WI38 (cell line): ENCODE data around the gene KCNJ5.

Source experiments
- H3K4me3 ChIP-seq: 2 replicates; pipeline ENCODE4 v1.5.1; 2011; ENCODE audit warnings: low read depth, mild to moderate bottlenecking, control low read depth, low read length
- TF ChIP-seq, protein P1 (sequence below): IDR thresholded peaks from 2 replicates; pipeline ENCODE4 v1.5.1; 2012; ENCODE audit warnings: low read depth, mild to moderate bottlenecking, control low read depth, low read length

KCNJ5 gene

DNA sequence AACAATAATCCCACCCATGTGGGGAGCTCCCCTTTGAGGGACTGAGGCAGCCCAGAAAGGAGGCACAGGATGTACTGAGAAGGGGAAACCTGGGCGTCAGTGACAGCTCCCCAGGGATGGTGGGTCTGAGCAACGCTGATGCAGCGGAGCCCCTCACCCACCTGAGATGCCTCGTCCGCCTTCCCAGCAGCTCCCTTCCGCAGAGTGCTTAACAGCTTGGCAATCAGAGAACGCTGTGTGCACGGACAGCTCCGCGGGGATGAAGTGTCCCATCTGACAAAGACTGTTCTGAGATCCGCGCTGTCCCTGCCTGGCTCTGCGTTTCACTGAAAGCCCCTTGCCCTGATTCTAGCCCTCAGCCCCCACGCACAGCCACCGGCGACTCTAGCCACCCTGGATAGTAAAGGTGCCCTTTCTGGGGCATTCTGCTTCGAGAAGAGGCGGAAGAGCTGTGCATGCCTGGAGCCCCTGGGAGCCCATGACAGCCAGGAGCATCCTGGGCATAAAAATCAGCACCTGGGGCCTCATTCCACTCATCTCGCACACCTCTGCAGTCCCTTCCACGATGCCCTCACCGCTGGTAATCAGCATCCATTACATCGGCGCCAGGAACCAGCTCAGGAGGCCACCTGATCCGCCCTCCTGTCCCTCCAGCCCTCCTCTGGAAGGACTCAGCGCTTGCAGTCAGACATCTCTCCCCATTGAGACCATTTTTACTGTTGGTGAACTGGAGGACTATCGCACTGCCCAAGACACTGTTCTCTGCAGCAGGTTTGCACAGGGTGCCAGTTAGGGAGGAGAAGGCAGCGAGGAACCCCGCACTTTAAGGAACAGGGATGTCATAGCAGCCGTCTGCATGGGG is 10.7 kb downstream of the KCNJ5 start:
- TF ChIP-seq, protein P1, sequence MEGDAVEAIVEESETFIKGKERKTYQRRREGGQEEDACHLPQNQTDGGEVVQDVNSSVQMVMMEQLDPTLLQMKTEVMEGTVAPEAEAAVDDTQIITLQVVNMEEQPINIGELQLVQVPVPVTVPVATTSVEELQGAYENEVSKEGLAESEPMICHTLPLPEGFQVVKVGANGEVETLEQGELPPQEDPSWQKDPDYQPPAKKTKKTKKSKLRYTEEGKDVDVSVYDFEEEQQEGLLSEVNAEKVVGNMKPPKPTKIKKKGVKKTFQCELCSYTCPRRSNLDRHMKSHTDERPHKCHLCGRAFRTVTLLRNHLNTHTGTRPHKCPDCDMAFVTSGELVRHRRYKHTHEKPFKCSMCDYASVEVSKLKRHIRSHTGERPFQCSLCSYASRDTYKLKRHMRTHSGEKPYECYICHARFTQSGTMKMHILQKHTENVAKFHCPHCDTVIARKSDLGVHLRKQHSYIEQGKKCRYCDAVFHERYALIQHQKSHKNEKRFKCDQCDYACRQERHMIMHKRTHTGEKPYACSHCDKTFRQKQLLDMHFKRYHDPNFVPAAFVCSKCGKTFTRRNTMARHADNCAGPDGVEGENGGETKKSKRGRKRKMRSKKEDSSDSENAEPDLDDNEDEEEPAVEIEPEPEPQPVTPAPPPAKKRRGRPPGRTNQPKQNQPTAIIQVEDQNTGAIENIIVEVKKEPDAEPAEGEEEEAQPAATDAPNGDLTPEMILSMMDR: no peak
- no peak overlapping the region for H3K4me3 ChIP-seq

DNA sequence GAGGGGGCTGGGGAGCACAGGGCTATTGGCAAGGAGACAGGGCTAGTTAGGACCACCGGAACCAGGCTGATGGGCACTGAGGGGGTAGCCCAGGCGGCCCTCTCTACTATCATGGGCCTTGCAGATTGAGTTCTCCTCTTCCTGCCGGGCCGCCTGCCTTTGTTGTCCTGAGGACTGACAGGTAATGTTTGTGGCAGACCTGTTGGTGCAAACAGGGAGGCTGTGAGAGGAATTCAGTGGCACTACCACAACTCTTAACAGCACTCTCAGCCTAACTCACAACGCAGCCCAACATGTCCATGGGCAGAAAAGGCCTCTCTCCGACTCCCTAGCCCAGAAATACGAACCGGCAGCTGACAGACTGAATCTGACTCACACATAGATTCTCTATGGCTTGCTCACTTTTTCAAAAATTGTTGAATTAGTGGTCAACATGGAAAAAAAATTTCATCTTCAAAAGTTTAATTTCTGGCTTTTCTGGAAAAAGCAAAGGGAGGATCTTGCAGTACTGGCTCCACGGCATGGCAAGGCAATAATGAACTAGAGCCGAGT is 11.4 kb downstream of the KCNJ5 start:
- TF ChIP-seq, protein P1: no peak
- no peak overlapping the region for H3K4me3 ChIP-seq

DNA sequence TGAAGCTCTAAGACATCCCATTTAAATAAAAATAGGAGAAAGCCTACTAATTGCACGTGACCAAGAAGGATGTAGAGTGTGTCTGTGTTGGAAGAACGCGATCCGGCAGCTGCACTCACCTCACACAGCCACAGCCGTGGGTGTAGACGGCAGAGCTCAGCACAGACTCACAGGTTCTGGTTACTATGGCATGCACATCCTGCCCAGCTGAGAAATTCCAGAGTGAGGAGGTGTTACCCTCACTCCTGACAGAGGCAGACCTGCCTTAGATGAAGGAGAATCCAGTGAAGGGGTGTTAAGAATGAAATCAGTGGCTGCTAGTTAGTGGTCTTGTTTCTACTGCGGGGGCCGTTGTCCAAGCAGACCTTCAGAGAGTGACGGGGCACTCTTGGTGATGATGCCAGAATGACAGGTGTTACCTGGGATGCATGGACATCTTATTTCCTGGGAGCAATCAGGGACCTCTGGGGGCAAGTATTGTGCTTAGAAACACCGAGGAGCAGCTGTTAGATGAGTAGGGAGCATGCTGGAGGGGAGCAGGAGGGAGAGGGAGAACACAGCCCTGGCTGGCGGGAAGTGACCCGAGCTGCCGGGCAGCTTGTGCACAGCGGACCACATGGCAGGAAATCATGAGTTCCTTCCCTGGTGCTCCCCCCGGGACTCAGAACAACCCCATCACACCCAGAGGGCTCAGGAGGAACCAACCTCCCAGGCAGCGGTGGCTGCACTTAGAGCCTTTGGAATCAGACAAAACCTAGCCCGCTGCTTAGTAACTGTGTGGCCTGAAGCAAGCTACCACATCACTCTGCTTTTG is 12.3 kb downstream of the KCNJ5 start:
- TF ChIP-seq, protein P1: no peak

DNA sequence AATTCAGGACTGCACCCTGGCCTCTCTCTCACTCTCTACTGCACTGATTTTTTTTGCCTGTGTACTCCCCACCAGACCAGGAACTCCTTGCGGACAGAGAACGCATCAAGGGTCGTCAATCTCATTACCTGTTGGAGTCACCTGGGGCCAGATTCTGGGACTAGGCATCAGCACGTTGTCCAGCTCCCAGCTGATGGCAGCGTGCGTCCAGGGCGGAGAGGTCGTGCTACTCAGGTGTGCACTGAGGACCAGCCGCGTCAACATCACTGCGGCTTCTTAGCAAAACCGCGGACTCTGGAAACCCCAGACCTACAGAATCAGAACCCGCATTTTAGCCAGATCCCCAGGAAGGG is 13.1 kb downstream of the KCNJ5 start:
- TF ChIP-seq, protein P1: no peak
- no peak overlapping the region for H3K4me3 ChIP-seq

More for the DNA sequence above, 12.3 kb downstream of the KCNJ5 start:
- no peak overlapping the region for H3K4me3 ChIP-seq

DNA sequence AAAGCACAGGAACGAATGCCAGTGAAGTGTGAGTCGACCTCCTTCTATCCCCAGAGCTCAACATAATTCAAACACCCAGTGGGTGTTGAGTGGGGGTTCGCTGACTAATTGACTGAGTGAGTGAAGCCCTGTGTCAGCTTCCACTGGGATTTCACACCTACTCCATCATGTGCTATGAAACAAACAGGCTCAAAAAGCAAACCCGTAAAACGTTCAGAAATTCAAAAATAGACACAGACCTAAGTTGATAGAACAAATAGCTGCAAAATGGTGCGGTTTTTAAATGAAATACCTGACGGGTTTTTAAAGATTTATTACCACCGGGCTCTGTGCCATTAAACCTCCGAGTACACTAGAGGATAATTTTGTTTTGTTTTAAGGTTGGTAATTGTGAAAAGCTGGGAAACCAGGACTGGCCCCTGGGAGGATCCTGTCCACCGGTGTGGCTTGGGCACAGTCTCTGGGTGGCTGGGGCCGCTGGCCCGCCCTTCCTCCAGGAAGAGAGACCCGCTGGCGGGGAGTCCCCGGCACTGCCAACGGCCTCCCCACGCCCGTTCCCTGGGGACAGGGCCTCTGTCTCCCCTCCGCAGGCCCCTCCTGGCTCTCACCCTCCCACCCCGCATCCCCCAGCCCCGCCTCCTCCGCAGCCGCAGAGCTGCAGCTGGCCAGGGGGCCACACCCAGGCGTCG is 13.6 kb downstream of the KCNJ5 start:
- H3K4me3 ChIP-seq: peak overlapping the region; percentile 46
- TF ChIP-seq, protein P1: no peak

DNA sequence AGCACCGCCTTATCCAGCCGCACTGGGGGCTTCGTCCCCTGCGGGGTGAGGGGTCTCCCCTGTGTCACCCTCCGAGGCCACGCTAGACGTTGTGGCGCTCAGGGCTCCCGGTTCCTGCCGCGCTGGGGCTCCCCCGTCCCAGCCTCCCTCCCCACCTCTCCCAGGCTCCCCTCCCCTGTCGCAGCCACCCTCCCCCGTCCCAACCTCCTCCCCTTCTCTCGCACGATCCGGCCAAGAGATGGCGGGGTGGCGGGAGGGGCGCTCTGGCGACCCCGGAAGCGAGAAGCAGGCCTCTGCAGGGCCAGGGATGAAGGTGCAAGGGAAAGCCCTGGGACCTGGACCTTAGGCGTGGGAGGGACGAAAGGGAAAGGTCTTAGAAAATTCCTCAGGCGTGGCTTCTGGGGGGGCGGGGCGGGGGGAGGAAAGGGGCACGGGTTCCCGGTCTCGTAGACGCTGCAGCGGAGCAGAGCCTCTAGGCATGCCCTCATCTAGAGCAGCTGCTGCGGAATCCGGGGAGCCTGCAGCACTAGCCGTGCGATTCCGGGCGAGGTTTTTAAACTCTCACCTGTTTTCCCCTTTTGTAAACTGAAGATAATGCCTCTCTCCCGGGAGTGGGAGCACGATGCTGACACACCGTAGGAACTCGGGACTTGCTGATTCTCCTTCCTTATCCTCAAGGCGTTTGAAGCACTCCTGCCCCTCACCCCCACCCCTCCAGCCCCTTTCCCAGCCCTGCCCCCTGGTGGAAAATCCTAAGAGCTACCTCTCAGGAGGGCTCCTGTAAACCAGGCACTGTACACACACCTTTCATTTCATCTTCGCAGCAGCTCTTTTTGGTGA is 14.4 kb downstream of the KCNJ5 start:
- TF ChIP-seq, protein P1: peak; percentile 29; the same call in 1 of the 2 replicates
- peak overlapping the region; percentile 46 for H3K4me3 ChIP-seq
